ENCODE results near the gene TBC1D32. TPM values are rescaled to one million over a fixed set of nuclear protein-coding genes. Genes with fewer than 3 reads are reported as not detected.
"Not testable (repeated sequence)": the region's sequence is repeated elsewhere in the genome, so short reads cannot be mapped to it uniquely, and the experiment has no call there.

TBC1D32 gene
- total and polyA plus RNA-seq, 2 donors (not counting 3 experiments of a cell fraction or from before 2014, with no cell fraction given): 2.5 to 4.0 TPM

- Histone ChIP-seq H3K9ac (replicated peaks; ENCODE audit: extremely low read depth, insufficient read depth, low read length) (peak overlapping the region; percentile 97), H3K79me2 (ENCODE audit: control insufficient read depth, insufficient read depth, low read length) (no peaks in the 10 kb centered on the region), H3K27ac (ENCODE audit: insufficient read depth, low read depth, low read length) (peak overlapping the region; percentile 97), H3K36me3 (ENCODE audit: control insufficient read depth in 2 of 2, extremely low read depth in 1 of 2, insufficient read depth in 2 of 2, low read length in 2 of 2) (no peaks in the 10 kb centered on the region), H3K9me1 (replicated peaks; ENCODE audit: control insufficient read depth, extremely low read depth, insufficient read depth, low read length) (no peaks in the 10 kb centered on the region), H3K4me1 (ENCODE audit: control insufficient read depth, extremely low read depth, insufficient read depth, low read length) (peaks cover 5% of the 10 kb centered on the region), H3K4me3 (replicated peaks in 1 of 3; ENCODE audit: insufficient read depth in 1 of 3, low read depth in 1 of 3, low read length in 3 of 3) (peak overlapping the region; percentile 82 to 99 (median 90)), H3K4me2 (ENCODE audit: insufficient read depth, low read length) (peak overlapping the region; percentile 97), H2AFZ (ENCODE audit: low read depth, low read length) (peak overlapping the region; percentile 93), H3K27me3 (ENCODE audit: control insufficient read depth in 2 of 2, insufficient read depth in 2 of 2, low read length in 2 of 2) (no peaks in the 10 kb centered on the region), H3K9me3 (replicated peaks; ENCODE audit: control insufficient read depth, insufficient read depth, low read length) (no peaks in the 10 kb centered on the region), H4K20me1 (replicated peaks; ENCODE audit: control insufficient read depth, extremely low read depth, insufficient read depth, low read length) (no peaks in the 10 kb centered on the region)
- TF ChIP-seq MYC (IDR thresholded peaks at IDR 0.05; ENCODE audit: low read depth, low read length) (no peak), FOS (IDR thresholded peaks at IDR 0.05; ENCODE audit: borderline replicate concordance, insufficient read depth, low read length) (no peak), POLR2AphosphoS5 (IDR thresholded peaks at IDR 0.05; ENCODE audit: insufficient read depth, low read depth, low read length) (no peak), POLR2A (IDR thresholded peaks at IDR 0.05; ENCODE audit: low read depth, low read length) (no peak)
- POLR2A ChIA-PET: no interaction called here
- DNase-seq (ENCODE audit: low read depth, low spot score) (no peak), FAIRE-seq (no peak)
- intact Hi-C loops (cut with micrococcal nuclease) (loop anchor here (2.0 to 10.0 kb wide), 2 partner anchors 101 to 389 kb away; no protein-coding TSS in a partner anchor), dilution Hi-C loops (cut with MboI; ENCODE audit: extremely low pct_ligation_motif_present, low sequenced_read_pairs) (no loop called here)
- no TSS peak for BruUV-seq (replicated peaks)
- CTCF ChIA-PET: interaction anchor here (0.7 to 2.6 kb wide), 6 partner anchors 16 to 187 kb away, joined by 3 to 7 read pairs (median 3); partner anchors contain the start of gene GJA1
These were observed 1.1 kb upstream of the TBC1D32 start for GRCh38 chr6:121335087-121336008.

- intact Hi-C loops (cut with micrococcal nuclease): loop anchor here (2.0 to 10.0 kb wide), 3 partner anchors 103 to 391 kb away; no protein-coding TSS in a partner anchor
- dilution Hi-C loops (cut with MboI; ENCODE audit: extremely low pct_ligation_motif_present, low sequenced_read_pairs); BruUV-seq (replicated peaks): not testable (repeated sequence)
These were observed 586 bp downstream of the TBC1D32 start for GRCh38 chr6:121333694-121334093.

More at GRCh38 chr6:121333694-121334093, 586 bp downstream of the TBC1D32 start:
- POLR2A ChIA-PET; DNase-seq (ENCODE audit: low read depth, low spot score); H3K4me3 ChIP-seq (replicated peaks in 1 of 3; ENCODE audit: insufficient read depth in 1 of 3, low read depth in 1 of 3, low read length in 3 of 3); H3K27ac ChIP-seq (ENCODE audit: insufficient read depth, low read depth, low read length); H3K4me1 ChIP-seq (ENCODE audit: control insufficient read depth, extremely low read depth, insufficient read depth, low read length); H3K9me1 ChIP-seq (replicated peaks; ENCODE audit: control insufficient read depth, extremely low read depth, insufficient read depth, low read length); H3K9ac ChIP-seq (replicated peaks; ENCODE audit: extremely low read depth, insufficient read depth, low read length); H3K9me3 ChIP-seq (replicated peaks; ENCODE audit: control insufficient read depth, insufficient read depth, low read length); H2AFZ ChIP-seq (ENCODE audit: low read depth, low read length); H3K79me2 ChIP-seq (ENCODE audit: control insufficient read depth, insufficient read depth, low read length); H3K36me3 ChIP-seq (ENCODE audit: control insufficient read depth in 2 of 2, extremely low read depth in 1 of 2, insufficient read depth in 2 of 2, low read length in 2 of 2); H4K20me1 ChIP-seq (replicated peaks; ENCODE audit: control insufficient read depth, extremely low read depth, insufficient read depth, low read length); H3K27me3 ChIP-seq (ENCODE audit: control insufficient read depth in 2 of 2, insufficient read depth in 2 of 2, low read length in 2 of 2); FAIRE-seq: not testable (repeated sequence)
- peak overlapping the region; percentile 55 for H3K4me2 ChIP-seq (ENCODE audit: insufficient read depth, low read length)
- CTCF ChIA-PET: interaction anchor here (1.2 to 2.6 kb wide), 2 partner anchors 14 to 189 kb away, joined by 3 to 7 read pairs; no protein-coding TSS in a partner anchor

Measured in endothelial cell of umbilical vein (primary cell).